Skin of body (tissue), 2 donors: ENCODE data around the gene CCDC15. TPM values are rescaled to one million over a fixed set of nuclear protein-coding genes. Genes with fewer than 3 reads are reported as not detected.
"Not testable (repeated sequence)": the region's sequence is repeated elsewhere in the genome, so short reads cannot be mapped to it uniquely, and the experiment has no call there.

Experiments
- DNase-seq: peaks from one replicate; lab custom pipeline; 2025; lab: John Stamatoyannopoulos, UW
- total RNA-seq: library from RNA; depleted of rRNA; stranded (reverse); fragments of >200 nt; gene quantifications from one replicate; pipeline ENCODE4 v1.2.3, GENCODE V29; 2014

CCDC15 gene
- total RNA-seq, 1 donor from 2014 or later: 4.3 TPM

- DNase-seq: no peak
Observed at GRCh38 chr11:125080531-125080911, 126.5 kb downstream of the CCDC15 start.

GRCh38 chr11:125081098-125081798 is 127.2 kb downstream of the CCDC15 start:
- no peak for DNase-seq

- no peak for DNase-seq
Observed at GRCh38 chr11:125082040-125082439, 128.0 kb downstream of the CCDC15 start.

GRCh38 chr11:125082611-125083311 is 128.8 kb downstream of the CCDC15 start:
- DNase-seq: no peak

GRCh38 chr11:125083312-125084056 is 129.5 kb downstream of the CCDC15 start:
- DNase-seq: no peak

- DNase-seq: no peak
Observed at GRCh38 chr11:125084057-125084416, 130.0 kb downstream of the CCDC15 start.

- DNase-seq: no peak
Observed at GRCh38 chr11:125084761-125085231, 130.8 kb downstream of the CCDC15 start.

- DNase-seq: no peak
Observed at GRCh38 chr11:125085301-125086081, 131.5 kb downstream of the CCDC15 start.

GRCh38 chr11:125086633-125087296 is 132.8 kb downstream of the CCDC15 start:
- no peak for DNase-seq

GRCh38 chr11:125088123-125088522 is 134.1 kb downstream of the CCDC15 start:
- DNase-seq: no peak

- DNase-seq: no peak
Observed at GRCh38 chr11:125088576-125089455, 134.8 kb downstream of the CCDC15 start.

- DNase-seq: not testable (repeated sequence)
Observed at GRCh38 chr11:125089481-125089880, 135.5 kb downstream of the CCDC15 start.

GRCh38 chr11:125090151-125090550 is 136.1 kb downstream of the CCDC15 start:
- DNase-seq: not testable (repeated sequence)

- DNase-seq: no peak
Observed at GRCh38 chr11:125090816-125091215, 136.8 kb downstream of the CCDC15 start.

Other genes starting within 250 kb of the CCDC15 start
- 0.39 TPM for gene NRGN, start 214.3 kb upstream of the CCDC15 start, total RNA-seq
- 0.20 TPM for gene VSIG2, start 201.9 kb upstream of the CCDC15 start, total RNA-seq
- 9.2 TPM for gene ESAM, start 191.9 kb upstream of the CCDC15 start, total RNA-seq
- gene MSANTD2, start 153.8 kb upstream of the CCDC15 start, total RNA-seq: 15.2 TPM
- 8.8 TPM for gene ROBO3, start 88.8 kb upstream of the CCDC15 start, total RNA-seq
- gene ROBO4, start 56.3 kb upstream of the CCDC15 start, total RNA-seq: 9.7 TPM
- gene HEPN1, start 35.0 kb upstream of the CCDC15 start, total RNA-seq: not detected
- 3.6 TPM for gene HEPACAM, start 18.2 kb upstream of the CCDC15 start, total RNA-seq
- gene SLC37A2, start 109.1 kb downstream of the CCDC15 start, total RNA-seq: 10.3 TPM
- gene TMEM218, start 157.4 kb downstream of the CCDC15 start, total RNA-seq: 23.1 TPM
- 4.0 TPM for gene PKNOX2, start 210.5 kb downstream of the CCDC15 start, total RNA-seq